ENCODE data around the gene GPR15.
"Not testable (repeated sequence)": the region's sequence is repeated elsewhere in the genome, so short reads cannot be mapped to it uniquely, and the experiment has no call there.

GPR15 gene

GRCh38 chr3:98559769-98560168 is 28.0 kb downstream of the GPR15 start:
- not testable (repeated sequence) for DNase-seq

- no peak for DNase-seq
Observed at GRCh38 chr3:98560911-98561310, 29.1 kb downstream of the GPR15 start.

- no peak for DNase-seq
Observed at GRCh38 chr3:98561727-98562521, 30.1 kb downstream of the GPR15 start.

GRCh38 chr3:98563661-98564281 is 32.0 kb downstream of the GPR15 start:
- no peak for DNase-seq

GRCh38 chr3:98564282-98565005 is 32.7 kb downstream of the GPR15 start:
- no peak for DNase-seq

GRCh38 chr3:98565237-98565643 is 33.5 kb downstream of the GPR15 start:
- no peak for DNase-seq

GRCh38 chr3:98565843-98566242 is 34.1 kb downstream of the GPR15 start:
- DNase-seq: no peak

GRCh38 chr3:98567666-98568270 is 36.0 kb downstream of the GPR15 start:
- DNase-seq: no peak

- DNase-seq: no peak
Observed at GRCh38 chr3:98568402-98568801, 36.6 kb downstream of the GPR15 start.

GRCh38 chr3:98573181-98573728 is 41.5 kb downstream of the GPR15 start:
- peak; percentile 4 for DNase-seq

GRCh38 chr3:98574132-98574531 is 42.4 kb downstream of the GPR15 start:
- DNase-seq: peak; percentile 79

GRCh38 chr3:98577178-98577895 is 45.6 kb downstream of the GPR15 start:
- DNase-seq: no peak

GRCh38 chr3:98580401-98581386 is 48.9 kb downstream of the GPR15 start:
- no peak for DNase-seq

GRCh38 chr3:98581474-98581873 is 49.7 kb downstream of the GPR15 start:
- DNase-seq: no peak

- no peak for DNase-seq
Observed at GRCh38 chr3:98582042-98582441, 50.3 kb downstream of the GPR15 start.

- DNase-seq: no peak
Observed at GRCh38 chr3:98583766-98584165, 52.0 kb downstream of the GPR15 start.

Measured in NCI-H1105 treated with DMSO at 0.1 percent for 48 hours (cell line).